ENCODE results near the gene CLDN18. TPM values are rescaled to one million over a fixed set of nuclear protein-coding genes. Genes with fewer than 3 reads are reported as not detected.
A peak's percentile ranks its signal among the peaks of the same experiment; 100 is the strongest.

The CLDN18 gene
- total RNA-seq, 2 experiments from 2014 or later, result not detected

- Mint-ChIP-seq H3K36me3 (ENCODE audit: low read depth) (no peaks in the 10 kb centered on the region), H3K27ac (no peak overlapping the region), H3K4me3 (no peak overlapping the region), H3K27me3 (peaks cover 4% of the 10 kb centered on the region), H3K4me1 (peaks cover 36% of the 10 kb centered on the region), H3K9me3 (ENCODE audit: low read depth) (no peaks in the 10 kb centered on the region)
- ATAC-seq (no peak), DNase-seq (no peak)
- intact Hi-C loops (cut with DNase I, micrococcal nuclease), result loop anchor here (1.0 to 5.0 kb wide), 3 partner anchors 15 to 91 kb away; partner anchors contain the start of gene DBR1 (in 1 of the 2)
- ChIA-PET CTCF (interaction anchor here (0.6 to 3.5 kb wide), 6 partner anchors 12 to 527 kb away, joined by 3 to 15 read pairs (median 6); partner anchors contain the start of gene FAIM), POLR2A (interaction anchor here (0.6 kb wide), 1 partner anchor 24 kb away, joined by 3 read pairs; no protein-coding TSS in a partner anchor)
Measured at GRCh38 chr3:138081371-138082084, 71.6 kb downstream of the CLDN18 start.

GRCh38 chr3:138082085-138082991, 72.4 kb downstream of the CLDN18 start:
- CTCF ChIA-PET, result interaction anchor here (0.6 to 3.5 kb wide), 8 partner anchors 11 to 526 kb away, joined by 3 to 15 read pairs (median 4); partner anchors contain the start of gene FAIM
- Mint-ChIP-seq H3K4me3 (peak overlapping the region; percentile 1), H3K27ac (peak overlapping the region; percentile 11), H3K9me3 (ENCODE audit: low read depth) (no peaks in the 10 kb centered on the region), H3K4me1 (peaks cover 36% of the 10 kb centered on the region), H3K27me3 (peaks cover 4% of the 10 kb centered on the region), H3K36me3 (ENCODE audit: low read depth) (no peaks in the 10 kb centered on the region)
- peak; percentile 80 for ATAC-seq
- intact Hi-C loops (cut with DNase I, micrococcal nuclease), result loop anchor here (1.0 to 5.0 kb wide), 3 partner anchors 16 to 90 kb away; partner anchors contain the start of gene DBR1 (in 1 of the 2)
- POLR2A ChIA-PET, result interaction anchor here (0.6 to 0.7 kb wide), 3 partner anchors 9 to 973 kb away, joined by 3 read pairs; no protein-coding TSS in a partner anchor
- peak; percentile 38 for DNase-seq

- H3K27me3 Mint-ChIP-seq, result peaks cover 4% of the 10 kb centered on the region
- CTCF ChIA-PET, result interaction anchor here (0.8 to 3.5 kb wide), 7 partner anchors 11 to 353 kb away, joined by 3 to 15 read pairs (median 3); no protein-coding TSS in a partner anchor
- no peaks in the 10 kb centered on the region for H3K9me3 Mint-ChIP-seq (ENCODE audit: low read depth)
- no peak overlapping the region for H3K4me3 Mint-ChIP-seq
- H3K27ac Mint-ChIP-seq, result no peak overlapping the region
- POLR2A ChIA-PET, result interaction anchor here (0.6 to 0.7 kb wide), 2 partner anchors 8 to 973 kb away, joined by 3 read pairs; no protein-coding TSS in a partner anchor
- intact Hi-C loops (cut with DNase I, micrococcal nuclease), result loop anchor here (1.0 to 5.0 kb wide), 3 partner anchors 16 to 89 kb away; partner anchors contain the start of gene DBR1 (in 1 of the 2)
- ATAC-seq (peak; percentile 0), DNase-seq (no peak)
- peaks cover 36% of the 10 kb centered on the region for H3K4me1 Mint-ChIP-seq
- no peaks in the 10 kb centered on the region for H3K36me3 Mint-ChIP-seq (ENCODE audit: low read depth)
Measured at GRCh38 chr3:138082992-138083386, 73.0 kb downstream of the CLDN18 start.

Other genes with a start within 250 kb of the CLDN18 start
- not detected for gene SOX14, start 245.8 kb upstream of the CLDN18 start, total RNA-seq
- gene DZIP1L, start 105.4 kb downstream of the CLDN18 start, total RNA-seq, result not detected
- gene A4GNT, start 122.2 kb downstream of the CLDN18 start, total RNA-seq, result not detected
- gene DBR1, start 164.8 kb downstream of the CLDN18 start, total RNA-seq, result 10 to 100 TPM; 16.4 to 22.0 TPM
- gene ARMC8, start 177.1 kb downstream of the CLDN18 start, total RNA-seq, result 10 to 100 TPM; 38.3 to 46.2 TPM